ENCODE measurements around the gene GRM4. TPM values are rescaled to one million over a fixed set of nuclear protein-coding genes. Genes with fewer than 3 reads are reported as not detected.

The GRM4 gene
- total and polyA plus RNA-seq, 10 of the 15 experiments (the other 5 are each of a cell fraction or from before 2014, with no cell fraction given) = 0.01 to 0.31 (median 0.05) TPM; not detected in 2

GRCh38 chr6:34027445-34027936, 118.4 kb downstream of the GRM4 start (continued):
- TF ChIP-seq, protein P1, sequence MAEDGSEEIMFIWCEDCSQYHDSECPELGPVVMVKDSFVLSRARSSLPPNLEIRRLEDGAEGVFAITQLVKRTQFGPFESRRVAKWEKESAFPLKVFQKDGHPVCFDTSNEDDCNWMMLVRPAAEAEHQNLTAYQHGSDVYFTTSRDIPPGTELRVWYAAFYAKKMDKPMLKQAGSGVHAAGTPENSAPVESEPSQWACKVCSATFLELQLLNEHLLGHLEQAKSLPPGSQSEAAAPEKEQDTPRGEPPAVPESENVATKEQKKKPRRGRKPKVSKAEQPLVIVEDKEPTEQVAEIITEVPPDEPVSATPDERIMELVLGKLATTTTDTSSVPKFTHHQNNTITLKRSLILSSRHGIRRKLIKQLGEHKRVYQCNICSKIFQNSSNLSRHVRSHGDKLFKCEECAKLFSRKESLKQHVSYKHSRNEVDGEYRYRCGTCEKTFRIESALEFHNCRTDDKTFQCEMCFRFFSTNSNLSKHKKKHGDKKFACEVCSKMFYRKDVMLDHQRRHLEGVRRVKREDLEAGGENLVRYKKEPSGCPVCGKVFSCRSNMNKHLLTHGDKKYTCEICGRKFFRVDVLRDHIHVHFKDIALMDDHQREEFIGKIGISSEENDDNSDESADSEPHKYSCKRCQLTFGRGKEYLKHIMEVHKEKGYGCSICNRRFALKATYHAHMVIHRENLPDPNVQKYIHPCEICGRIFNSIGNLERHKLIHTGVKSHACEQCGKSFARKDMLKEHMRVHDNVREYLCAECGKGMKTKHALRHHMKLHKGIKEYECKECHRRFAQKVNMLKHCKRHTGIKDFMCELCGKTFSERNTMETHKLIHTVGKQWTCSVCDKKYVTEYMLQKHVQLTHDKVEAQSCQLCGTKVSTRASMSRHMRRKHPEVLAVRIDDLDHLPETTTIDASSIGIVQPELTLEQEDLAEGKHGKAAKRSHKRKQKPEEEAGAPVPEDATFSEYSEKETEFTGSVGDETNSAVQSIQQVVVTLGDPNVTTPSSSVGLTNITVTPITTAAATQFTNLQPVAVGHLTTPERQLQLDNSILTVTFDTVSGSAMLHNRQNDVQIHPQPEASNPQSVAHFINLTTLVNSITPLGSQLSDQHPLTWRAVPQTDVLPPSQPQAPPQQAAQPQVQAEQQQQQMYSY (CRISPR knock-in tag; IDR thresholded peaks at IDR 0.05) = no peak
- TF ChIP-seq YY1 (IDR thresholded peaks at IDR 0.05; ENCODE audit: low read depth, low read length) (0 out of 2 replicates have a peak, but pooled peaks have one; percentile 17), NR2C2 (IDR thresholded peaks at IDR 0.05; ENCODE audit: borderline replicate concordance, control insufficient read depth, insufficient read length, low read depth) (no peak), POLR2AphosphoS5 (IDR thresholded peaks at IDR 0.05; ENCODE audit: low read length) (no peak)

DNA sequence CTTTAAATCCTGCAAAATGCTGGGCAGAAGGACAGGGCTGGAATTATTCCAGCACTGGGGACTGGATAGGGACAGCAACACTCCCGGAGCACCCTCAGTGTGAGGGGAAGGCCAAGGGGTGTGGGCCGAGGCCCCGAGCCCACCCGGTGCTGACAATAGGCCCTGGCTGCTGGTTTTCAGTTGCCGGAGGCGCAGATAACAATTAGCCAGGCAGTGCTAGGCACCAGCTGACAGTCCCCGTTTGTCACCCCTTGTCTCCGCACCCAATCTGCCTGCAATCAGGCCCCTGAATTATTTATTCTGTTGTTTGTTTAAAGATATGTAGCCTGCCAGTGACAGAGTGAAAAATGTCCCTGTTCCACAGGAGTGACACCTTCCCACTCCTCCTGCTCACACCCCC, 120.0 kb downstream of the GRM4 start:
- no peaks in the 10 kb centered on the region for H3K9me3 ChIP-seq (replicated peaks; ENCODE audit: control insufficient read depth, insufficient read depth, low read length)
- in situ Hi-C loops (cut with MboI) (no loop called here), intact Hi-C loops (cut with micrococcal nuclease; ENCODE audit: unreplicated experiment) (no loop called here)
- RAD21 ChIA-PET (ENCODE audit: unreplicated experiment) = interaction anchor here (1.1 to 1.7 kb wide), 2 partner anchors 254 to 256 kb away, joined by 4 read pairs; no protein-coding TSS in a partner anchor
- H3K4me1 ChIP-seq (ENCODE audit: control insufficient read depth, insufficient read depth, low read length) = no peaks in the 10 kb centered on the region; the same call in 1 of the 2 replicates
- no peaks in the 10 kb centered on the region for H3K79me2 ChIP-seq (ENCODE audit: control insufficient read depth, insufficient read depth, low read length)
- no peak for DNase-seq (ENCODE audit: low read depth, low spot score)
- no peaks in the 10 kb centered on the region for H3K36me3 ChIP-seq (ENCODE audit: control insufficient read depth in 2 of 2, insufficient read depth in 2 of 2, low read length in 1 of 2)
- H3K27ac ChIP-seq (ENCODE audit: control insufficient read depth, insufficient read depth) = no peak overlapping the region
- CTCF ChIA-PET = interaction anchor here (2.2 to 6.0 kb wide), 3 partner anchors 12 to 258 kb away, joined by 12 to 49 read pairs (median 37); no protein-coding TSS in a partner anchor
- POLR2A ChIA-PET = no interaction called here
- SMC1A ChIA-PET (ENCODE audit: uncharacterized antibody, unreplicated experiment) = no interaction called here
- no peak overlapping the region for H2AFZ ChIP-seq (ENCODE audit: control insufficient read depth, low read depth, low read length)
- H3K27me3 ChIP-seq (replicated peaks in 1 of 2; ENCODE audit: control insufficient read depth in 2 of 2, insufficient read depth in 2 of 2, low read length in 1 of 2) = peaks cover 0 to 1% of the 10 kb centered on the region in 2 experiments; a peak in 3 of 4 replicates
- no peaks in the 10 kb centered on the region for H4K20me1 ChIP-seq (ENCODE audit: control insufficient read depth, insufficient read depth)
- no TSS peak for BruUV-seq (replicated peaks)
- FAIRE-seq = no peak
- ATAC-seq = no peak
- no peak overlapping the region for H3K9ac ChIP-seq (ENCODE audit: control insufficient read depth, insufficient read depth, low read length)
- no peak overlapping the region for H3K4me3 ChIP-seq
- H3K4me2 ChIP-seq (ENCODE audit: control insufficient read depth, insufficient read depth) = no peak overlapping the region
- WGBS (ENCODE audit: insufficient coverage, insufficient replicate concordance, low lambda C conversion rate, missing lambda C conversion rate) = 44% methylated on average over 8 of the region's 8 CpGs
- TF ChIP-seq NFYB (IDR thresholded peaks at IDR 0.05; ENCODE audit: insufficient read depth, low read depth, low read length) (no peak), SPI1 (IDR thresholded peaks at IDR 0.05; ENCODE audit: borderline replicate concordance, insufficient read depth, low read depth, low read length) (no peak), POU2F2 (IDR thresholded peaks at IDR 0.05; ENCODE audit: borderline replicate concordance, low read depth, low read length) (no peak), NR2F1 (conservative IDR thresholded peaks at IDR 0.05) (no peak), CHD4 (IDR thresholded peaks at IDR 0.05) (no peak), NRF1 (conservative IDR thresholded peaks at IDR 0.05; ENCODE audit: low read depth, low read length) (no peak), POLR2AphosphoS5 (IDR thresholded peaks at IDR 0.05; ENCODE audit: low read length) (no peak), GATAD2B (conservative IDR thresholded peaks at IDR 0.05; ENCODE audit: low read depth) (no peak)
- TF ChIP-seq, protein P1 (CRISPR knock-in tag; IDR thresholded peaks at IDR 0.05) = no peak
- TF ChIP-seq, protein P2, sequence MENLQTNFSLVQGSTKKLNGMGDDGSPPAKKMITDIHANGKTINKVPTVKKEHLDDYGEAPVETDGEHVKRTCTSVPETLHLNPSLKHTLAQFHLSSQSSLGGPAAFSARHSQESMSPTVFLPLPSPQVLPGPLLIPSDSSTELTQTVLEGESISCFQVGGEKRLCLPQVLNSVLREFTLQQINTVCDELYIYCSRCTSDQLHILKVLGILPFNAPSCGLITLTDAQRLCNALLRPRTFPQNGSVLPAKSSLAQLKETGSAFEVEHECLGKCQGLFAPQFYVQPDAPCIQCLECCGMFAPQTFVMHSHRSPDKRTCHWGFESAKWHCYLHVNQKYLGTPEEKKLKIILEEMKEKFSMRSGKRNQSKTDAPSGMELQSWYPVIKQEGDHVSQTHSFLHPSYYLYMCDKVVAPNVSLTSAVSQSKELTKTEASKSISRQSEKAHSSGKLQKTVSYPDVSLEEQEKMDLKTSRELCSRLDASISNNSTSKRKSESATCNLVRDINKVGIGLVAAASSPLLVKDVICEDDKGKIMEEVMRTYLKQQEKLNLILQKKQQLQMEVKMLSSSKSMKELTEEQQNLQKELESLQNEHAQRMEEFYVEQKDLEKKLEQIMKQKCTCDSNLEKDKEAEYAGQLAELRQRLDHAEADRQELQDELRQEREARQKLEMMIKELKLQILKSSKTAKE (IDR thresholded peaks at IDR 0.05; ENCODE audit: low read depth, poor library complexity, severe bottlenecking) = no peak

All from GM12878 (cell line).